ENCODE measurements around the gene PRR35. TPM values are rescaled to one million over a fixed set of nuclear protein-coding genes. Genes with fewer than 3 reads are reported as not detected.

Gene PRR35
- total and polyA plus RNA-seq, 2 of the 4 experiments (the other 2 are of a cell fraction), result not detected

DNA sequence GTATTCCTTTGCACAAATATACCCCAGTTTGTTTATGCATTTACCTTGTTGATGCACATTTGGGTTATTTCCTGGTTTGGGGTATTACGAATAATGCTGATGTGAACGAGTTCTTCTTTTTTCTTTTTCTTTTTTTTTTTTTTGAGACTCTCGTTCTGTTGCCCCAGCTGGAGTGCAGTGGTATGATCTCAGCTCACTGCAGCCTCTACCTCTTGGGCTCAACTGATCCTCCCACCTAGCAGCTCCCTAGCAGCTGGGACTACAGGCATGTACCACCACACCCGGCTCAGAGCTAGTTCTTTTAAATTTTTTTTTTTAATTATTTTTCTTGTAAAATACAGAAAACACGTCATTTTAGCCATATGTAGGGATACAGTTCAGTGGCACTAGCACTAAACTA, 43.7 kb downstream of the PRR35 start:
- Histone ChIP-seq H3K27me3 (ENCODE audit: control insufficient read depth, insufficient read depth, low read length) (no peaks in the 10 kb centered on the region), H2BK15ac (ENCODE audit: low read depth, low read length) (no peak overlapping the region), H3K9ac (ENCODE audit: low read depth, low read length) (no peak overlapping the region), H3K56ac (ENCODE audit: extremely low read depth, insufficient read depth, low read length) (no peak overlapping the region), H4K8ac (ENCODE audit: low read depth in 2 of 2, low read length in 2 of 2) (no peak overlapping the region), H3K14ac (replicated peaks; ENCODE audit: low read depth, low read length) (no peak overlapping the region), H3K4me1 (ENCODE audit: control insufficient read depth, insufficient read depth, low read length) (no peaks in the 10 kb centered on the region), H4K5ac (ENCODE audit: low read depth, low read length) (no peak overlapping the region), H2BK20ac (ENCODE audit: low read depth, low read length) (no peak overlapping the region), H3K18ac (ENCODE audit: low read depth, low read length) (no peak overlapping the region), H2AK5ac (ENCODE audit: low read depth, low read length) (no peak overlapping the region), H3K27ac (ENCODE audit: insufficient read depth, low read length) (no peak overlapping the region), H3K36me3 (ENCODE audit: control insufficient read depth, insufficient read depth, low read length) (peaks cover 3% of the 10 kb centered on the region; the same call in 1 of the 2 replicates), H3K4ac (ENCODE audit: low read depth, low read length) (no peak overlapping the region), H3K4me2 (ENCODE audit: low read depth, low read length) (no peak overlapping the region), H2AK9ac (replicated peaks; ENCODE audit: low read depth, low read length, poor library complexity) (no peak overlapping the region), H3K79me1 (ENCODE audit: low read depth in 1 of 2, low read length in 2 of 2) (peaks cover 17 to 64% of the 10 kb centered on the region in 2 experiments), H2AFZ (replicated peaks; ENCODE audit: low read length, poor library complexity) (no peak overlapping the region), H4K91ac (ENCODE audit: insufficient read depth, low read depth, low read length) (no peak overlapping the region), H2BK5ac (ENCODE audit: low read depth, low read length, poor library complexity, severe bottlenecking) (no peak overlapping the region), H3K4me3 (ENCODE audit: insufficient read depth, low read depth, low read length) (no peak overlapping the region), H4K20me1 (ENCODE audit: insufficient read depth, low read length) (peaks cover 11% of the 10 kb centered on the region), H3K9me3 (ENCODE audit: control insufficient read depth, insufficient read depth, low read length) (no peaks in the 10 kb centered on the region; the same call in 1 of the 2 replicates), H3K23ac (ENCODE audit: low read depth, low read length) (no peak overlapping the region), H3K9me1 (ENCODE audit: insufficient read depth, low read length) (peaks cover 3% of the 10 kb centered on the region; the same call in 1 of the 2 replicates), H2BK120ac (ENCODE audit: low read depth, low read length) (no peak overlapping the region)
- 87% methylated on average over 3 of the region's 5 CpGs; no CpG with 5 or more reads in 1 of the 2 experiments for WGBS, 2 experiments (ENCODE audit: extremely low coverage in 2 of 2, insufficient read length in 1 of 2)
- in situ Hi-C loops (cut with MboI; ENCODE audit: low sequenced_read_pairs) (no loop called here), intact Hi-C loops (cut with micrococcal nuclease) (no loop called here), dilution Hi-C loops (cut with HindIII; ENCODE audit: low sequenced_read_pairs, unreplicated experiment) (no loop called here)
- no TSS peak for BruUV-seq (replicated peaks)
- ATAC-seq (ENCODE audit: low read depth), result no peak
- TF ChIP-seq RAD21 (IDR thresholded peaks at IDR 0.05; ENCODE audit: low read length), result no peak
- no peak for TF ChIP-seq BHLHE40 (IDR thresholded peaks at IDR 0.05; ENCODE audit: low read depth, low read length)
- DNase-seq, result no peak
- CTCF ChIA-PET, result no interaction called here
- POLR2A ChIA-PET (ENCODE audit: unreplicated experiment), result no interaction called here
